Neural progenitor cell (in vitro differentiated cells): ENCODE measurements around the gene LZTS2.
A peak's percentile ranks its signal among the peaks of the same experiment; 100 is the strongest.

ENCODE experiments used
- EZH2 ChIP-seq: fragments of 200-600 bp; sonication (generic); IDR thresholded peaks from 2 replicates; pipeline ENCODE4 v1.6.1; 2017; ENCODE audit warnings: antibody characterized with exemption, mild to moderate bottlenecking, moderate library complexity
- EZH2phosphoT487 ChIP-seq: fragments of 200-600 bp; sonication (generic); IDR thresholded peaks from 2 replicates; pipeline ENCODE4 v1.6.1; 2017; ENCODE audit warnings: antibody characterized with exemption
- TF ChIP-seq, protein P1 (sequence below): fragments of 200-600 bp; sonication (generic); IDR thresholded peaks from 2 replicates; pipeline ENCODE4 v1.5.1; 2017; ENCODE audit warnings: antibody characterized with exemption, mild to moderate bottlenecking

GRCh38 chr10:101018118-101018599 lies 18.6 kb downstream of the LZTS2 start:
- peak; percentile 70 for TF ChIP-seq EZH2phosphoT487
- TF ChIP-seq, protein P1, sequence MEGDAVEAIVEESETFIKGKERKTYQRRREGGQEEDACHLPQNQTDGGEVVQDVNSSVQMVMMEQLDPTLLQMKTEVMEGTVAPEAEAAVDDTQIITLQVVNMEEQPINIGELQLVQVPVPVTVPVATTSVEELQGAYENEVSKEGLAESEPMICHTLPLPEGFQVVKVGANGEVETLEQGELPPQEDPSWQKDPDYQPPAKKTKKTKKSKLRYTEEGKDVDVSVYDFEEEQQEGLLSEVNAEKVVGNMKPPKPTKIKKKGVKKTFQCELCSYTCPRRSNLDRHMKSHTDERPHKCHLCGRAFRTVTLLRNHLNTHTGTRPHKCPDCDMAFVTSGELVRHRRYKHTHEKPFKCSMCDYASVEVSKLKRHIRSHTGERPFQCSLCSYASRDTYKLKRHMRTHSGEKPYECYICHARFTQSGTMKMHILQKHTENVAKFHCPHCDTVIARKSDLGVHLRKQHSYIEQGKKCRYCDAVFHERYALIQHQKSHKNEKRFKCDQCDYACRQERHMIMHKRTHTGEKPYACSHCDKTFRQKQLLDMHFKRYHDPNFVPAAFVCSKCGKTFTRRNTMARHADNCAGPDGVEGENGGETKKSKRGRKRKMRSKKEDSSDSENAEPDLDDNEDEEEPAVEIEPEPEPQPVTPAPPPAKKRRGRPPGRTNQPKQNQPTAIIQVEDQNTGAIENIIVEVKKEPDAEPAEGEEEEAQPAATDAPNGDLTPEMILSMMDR: no peak
- peak; percentile 82 for TF ChIP-seq EZH2
